ENCODE data around the gene KRT83. TPM values are rescaled to one million over a fixed set of nuclear protein-coding genes. Genes with fewer than 3 reads are reported as not detected.

The KRT83 gene
- total and polyA plus RNA-seq, 2 of the 13 experiments (the other 11 are each of a cell fraction or from before 2014, with no cell fraction given), result not detected

DNA sequence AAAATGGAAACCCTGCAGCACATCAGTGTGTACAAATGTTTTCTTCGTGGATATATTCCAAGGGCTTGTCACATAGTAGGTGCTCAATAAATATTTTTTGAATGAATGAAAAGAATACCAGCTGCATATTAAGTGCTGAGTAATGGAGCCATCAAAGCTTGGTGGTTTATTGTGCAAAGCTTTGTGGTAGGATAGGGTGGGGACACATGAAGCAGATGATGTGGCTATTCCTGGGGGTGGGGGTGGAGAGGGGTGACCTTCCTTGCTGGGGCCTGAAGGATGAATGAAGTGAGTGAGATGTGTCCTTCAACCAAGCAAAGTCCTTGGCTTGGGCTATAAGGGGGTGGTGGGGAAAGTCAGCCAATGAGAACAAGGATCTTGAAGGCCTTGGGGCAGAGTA is 25.5 kb downstream of the KRT83 start:
- no peak for TF ChIP-seq ONECUT2 (CRISPR knock-in tag; IDR thresholded peaks at IDR 0.05)
- TF ChIP-seq ZMYM4 (CRISPR knock-in tag; IDR thresholded peaks at IDR 0.05), result no peak
- no peak for TF ChIP-seq SAP130 (CRISPR knock-in tag; IDR thresholded peaks at IDR 0.05; ENCODE audit: low read depth)
- TF ChIP-seq, protein P1, sequence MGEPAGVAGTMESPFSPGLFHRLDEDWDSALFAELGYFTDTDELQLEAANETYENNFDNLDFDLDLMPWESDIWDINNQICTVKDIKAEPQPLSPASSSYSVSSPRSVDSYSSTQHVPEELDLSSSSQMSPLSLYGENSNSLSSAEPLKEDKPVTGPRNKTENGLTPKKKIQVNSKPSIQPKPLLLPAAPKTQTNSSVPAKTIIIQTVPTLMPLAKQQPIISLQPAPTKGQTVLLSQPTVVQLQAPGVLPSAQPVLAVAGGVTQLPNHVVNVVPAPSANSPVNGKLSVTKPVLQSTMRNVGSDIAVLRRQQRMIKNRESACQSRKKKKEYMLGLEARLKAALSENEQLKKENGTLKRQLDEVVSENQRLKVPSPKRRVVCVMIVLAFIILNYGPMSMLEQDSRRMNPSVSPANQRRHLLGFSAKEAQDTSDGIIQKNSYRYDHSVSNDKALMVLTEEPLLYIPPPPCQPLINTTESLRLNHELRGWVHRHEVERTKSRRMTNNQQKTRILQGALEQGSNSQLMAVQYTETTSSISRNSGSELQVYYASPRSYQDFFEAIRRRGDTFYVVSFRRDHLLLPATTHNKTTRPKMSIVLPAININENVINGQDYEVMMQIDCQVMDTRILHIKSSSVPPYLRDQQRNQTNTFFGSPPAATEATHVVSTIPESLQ (CRISPR knock-in tag; conservative IDR thresholded peaks at IDR 0.05), result no peak
- no peak for TF ChIP-seq ZSCAN30 (CRISPR knock-in tag; IDR thresholded peaks at IDR 0.05)
- no peak for TF ChIP-seq NPAS2 (CRISPR knock-in tag; IDR thresholded peaks at IDR 0.05; ENCODE audit: borderline replicate concordance)
- no peak for TF ChIP-seq MTF1 (CRISPR knock-in tag; IDR thresholded peaks at IDR 0.05)
- no peak for TF ChIP-seq HDAC6 (IDR thresholded peaks at IDR 0.05; ENCODE audit: low read depth, low read length)
- no peak for TF ChIP-seq MBNL3 (CRISPR knock-in tag; conservative IDR thresholded peaks at IDR 0.05)
- TF ChIP-seq, protein P2, sequence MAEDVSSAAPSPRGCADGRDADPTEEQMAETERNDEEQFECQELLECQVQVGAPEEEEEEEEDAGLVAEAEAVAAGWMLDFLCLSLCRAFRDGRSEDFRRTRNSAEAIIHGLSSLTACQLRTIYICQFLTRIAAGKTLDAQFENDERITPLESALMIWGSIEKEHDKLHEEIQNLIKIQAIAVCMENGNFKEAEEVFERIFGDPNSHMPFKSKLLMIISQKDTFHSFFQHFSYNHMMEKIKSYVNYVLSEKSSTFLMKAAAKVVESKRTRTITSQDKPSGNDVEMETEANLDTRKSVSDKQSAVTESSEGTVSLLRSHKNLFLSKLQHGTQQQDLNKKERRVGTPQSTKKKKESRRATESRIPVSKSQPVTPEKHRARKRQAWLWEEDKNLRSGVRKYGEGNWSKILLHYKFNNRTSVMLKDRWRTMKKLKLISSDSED (CRISPR knock-in tag; IDR thresholded peaks at IDR 0.05), result no peak
- TF ChIP-seq, protein P3, sequence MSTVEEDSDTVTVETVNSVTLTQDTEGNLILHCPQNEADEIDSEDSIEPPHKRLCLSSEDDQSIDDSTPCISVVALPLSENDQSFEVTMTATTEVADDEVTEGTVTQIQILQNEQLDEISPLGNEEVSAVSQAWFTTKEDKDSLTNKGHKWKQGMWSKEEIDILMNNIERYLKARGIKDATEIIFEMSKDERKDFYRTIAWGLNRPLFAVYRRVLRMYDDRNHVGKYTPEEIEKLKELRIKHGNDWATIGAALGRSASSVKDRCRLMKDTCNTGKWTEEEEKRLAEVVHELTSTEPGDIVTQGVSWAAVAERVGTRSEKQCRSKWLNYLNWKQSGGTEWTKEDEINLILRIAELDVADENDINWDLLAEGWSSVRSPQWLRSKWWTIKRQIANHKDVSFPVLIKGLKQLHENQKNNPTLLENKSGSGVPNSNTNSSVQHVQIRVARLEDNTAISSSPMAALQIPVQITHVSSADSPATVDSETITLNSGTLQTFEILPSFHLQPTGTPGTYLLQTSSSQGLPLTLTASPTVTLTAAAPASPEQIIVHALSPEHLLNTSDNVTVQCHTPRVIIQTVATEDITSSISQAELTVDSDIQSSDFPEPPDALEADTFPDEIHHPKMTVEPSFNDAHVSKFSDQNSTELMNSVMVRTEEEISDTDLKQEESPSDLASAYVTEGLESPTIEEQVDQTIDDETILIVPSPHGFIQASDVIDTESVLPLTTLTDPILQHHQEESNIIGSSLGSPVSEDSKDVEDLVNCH (CRISPR knock-in tag; IDR thresholded peaks at IDR 0.05), result no peak
- ChIA-PET POLR2A (no interaction called here), CTCF (ENCODE audit: low intra/inter-chr PET ratio, low total read pairs) (no interaction called here)
- WGBS (ENCODE audit: low lambda C conversion rate), result 0% methylated on average over 1 of the region's 1 CpG
- H3K9me3 ChIP-seq (ENCODE audit: low read length), result no peaks in the 10 kb centered on the region
- no peak overlapping the region for H3K4me3 ChIP-seq (replicated peaks in 1 of 3; ENCODE audit: insufficient read depth in 1 of 3, low read depth in 2 of 3, low read length in 3 of 3)
- H3K9ac ChIP-seq (ENCODE audit: insufficient read depth, low read depth, low read length), result no peak overlapping the region
- no peaks in the 10 kb centered on the region for H3K79me2 ChIP-seq (ENCODE audit: insufficient read depth, low read length)
- FAIRE-seq (no peak), ATAC-seq (no peak), DNase-seq (ENCODE audit: low spot score) (no peak)
- in situ Hi-C loops (cut with HindIII; ENCODE audit: extremely low pct_ligation_motif_present, low pct_unique_long_range_greater_than_20kb), result no loop called here
- H3K27ac ChIP-seq (ENCODE audit: extremely low read length, insufficient read depth, low read length), result no peak overlapping the region
- BruUV-seq (replicated peaks), result no TSS peak
- H3K27me3 ChIP-seq (ENCODE audit: control insufficient read depth in 1 of 2, insufficient read depth in 2 of 2, low read length in 2 of 2), result peaks cover 2 to 10% of the 10 kb centered on the region in 2 experiments; a peak in 1 of 5 replicates
- intact Hi-C loops (cut with micrococcal nuclease; ENCODE audit: unreplicated experiment), result no loop called here
- H3K36me3 ChIP-seq (replicated peaks in 1 of 2; ENCODE audit: control insufficient read depth in 1 of 2, insufficient read depth in 2 of 2, low read length in 2 of 2), result no peaks in the 10 kb centered on the region
- no peak overlapping the region for H2AFZ ChIP-seq (ENCODE audit: low read length)
- H3K4me1 ChIP-seq (ENCODE audit: insufficient read depth, low read length), result no peaks in the 10 kb centered on the region
- H3K4me2 ChIP-seq (ENCODE audit: low read depth, low read length), result no peak overlapping the region
- no peaks in the 10 kb centered on the region for H4K20me1 ChIP-seq (ENCODE audit: insufficient read depth, low read length)

Data from HepG2 (cell line).